Vagina (tissue), 2 donors: ENCODE results near the gene QRFP. TPM values are rescaled to one million over a fixed set of nuclear protein-coding genes. Genes with fewer than 3 reads are reported as not detected.

Source experiments
- DNase-seq, 2 donors: peaks; one replicate each; pipeline ENCODE4 v3.0.0-alpha.2; 2017; ENCODE audit errors: extremely low spot score in 2 of 2
- H3K27ac ChIP-seq: fragments of 200-600 bp; sonication (generic); one replicate; pipeline ENCODE4 v1.5.1; 2019
- H3K27me3 ChIP-seq: fragments of 200-600 bp; sonication (generic); one replicate; pipeline ENCODE4 v1.5.1; 2019
- H3K36me3 ChIP-seq, 2 donors: fragments of 200-600 bp; sonication (generic); one replicate each; pipeline ENCODE4 v1.5.1; 2017 to 2019
- H3K4me1 ChIP-seq: fragments of 200-600 bp; sonication (generic); one replicate; pipeline ENCODE4 v1.5.1; 2019
- H3K4me3 ChIP-seq, 2 donors: fragments of 200-600 bp; sonication (generic); 1 replicate in 1 of 2; 2 replicates in 1 of 2; pipeline ENCODE4 v1.5.1; 2016 to 2019
- H3K9me3 ChIP-seq: fragments of 200-600 bp; sonication (generic); one replicate; pipeline ENCODE4 v1.5.1; 2019
- POLR2A ChIP-seq, 2 donors: fragments of 450-650 bp; IDR thresholded peaks; one replicate each; pipeline ENCODE4 v1.6.1; 2017; ENCODE audit warnings: antibody characterized with exemption in 2 of 2, mild to moderate bottlenecking in 2 of 2, moderate library complexity in 2 of 2
- POLR2AphosphoS5 ChIP-seq, 2 donors: sonication (generic); formaldehyde crosslinking; IDR thresholded peaks; one replicate each; pipeline ENCODE4 v1.9.0; 2017; ENCODE audit warnings: antibody characterized with exemption in 2 of 2, mild to moderate bottlenecking in 2 of 2, low read depth in 1 of 2; ENCODE audit not compliant: insufficient read depth in 1 of 2
- intact Hi-C: fragments of 100-400 bp; cut with DNase I; formaldehyde crosslinking; loops from one replicate; pipeline ENCODE4 v1.15.1; 2023
- total RNA-seq: library from RNA; depleted of rRNA; stranded (reverse); fragments of >200 nt; gene quantifications from one replicate; pipeline ENCODE4 v1.2.3, GENCODE V29; 2016
- TF ChIP-seq, protein P1 (sequence below), 3 experiments: fragments of 450-650 bp in 2 of 3; fragments of 200-600 bp in 1 of 3; sonication (generic) in 1 of 3; IDR thresholded peaks; one replicate each; pipeline ENCODE4 v1.5.1; 2017 to 2019; ENCODE audit warnings: antibody characterized with exemption in 3 of 3, mild to moderate bottlenecking in 2 of 3, moderate library complexity in 2 of 3

Gene QRFP
- total RNA-seq, 1 donor from 2014 or later = not detected

DNA sequence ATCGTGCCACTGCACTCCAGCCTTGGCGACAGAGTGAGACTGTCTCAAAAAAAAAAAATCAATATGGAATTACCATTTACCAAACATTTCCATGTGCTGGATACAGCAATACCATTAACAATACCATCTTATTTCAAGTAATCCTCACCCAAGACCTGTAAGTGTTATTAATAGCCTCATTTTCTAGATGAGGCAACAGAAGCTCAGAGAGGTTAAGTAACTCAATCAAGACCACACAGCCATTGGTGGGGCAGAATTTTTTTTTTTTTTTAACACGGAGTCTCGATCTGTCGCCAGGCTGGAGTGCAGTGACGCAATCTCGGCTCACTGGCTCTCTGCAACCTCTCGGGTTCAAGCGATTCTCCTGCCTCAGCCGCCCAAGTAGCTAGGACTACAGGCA lies 46.1 kb upstream of the QRFP start:
- DNase-seq = no peak
- Histone ChIP-seq H3K9me3 (no peaks in the 10 kb centered on the region), H3K4me3 (no peak overlapping the region), H3K27ac (no peak overlapping the region), H3K27me3 (peaks cover 13% of the 10 kb centered on the region), H3K4me1 (peaks cover 31% of the 10 kb centered on the region), H3K36me3 (no peaks in the 10 kb centered on the region)
- TF ChIP-seq POLR2AphosphoS5 (IDR thresholded peaks at IDR 0.05; ENCODE audit: insufficient read depth in 1 of 2, low read depth in 1 of 2) (no peak), POLR2A (IDR thresholded peaks at IDR 0.05) (no peak)
- TF ChIP-seq, protein P1, sequence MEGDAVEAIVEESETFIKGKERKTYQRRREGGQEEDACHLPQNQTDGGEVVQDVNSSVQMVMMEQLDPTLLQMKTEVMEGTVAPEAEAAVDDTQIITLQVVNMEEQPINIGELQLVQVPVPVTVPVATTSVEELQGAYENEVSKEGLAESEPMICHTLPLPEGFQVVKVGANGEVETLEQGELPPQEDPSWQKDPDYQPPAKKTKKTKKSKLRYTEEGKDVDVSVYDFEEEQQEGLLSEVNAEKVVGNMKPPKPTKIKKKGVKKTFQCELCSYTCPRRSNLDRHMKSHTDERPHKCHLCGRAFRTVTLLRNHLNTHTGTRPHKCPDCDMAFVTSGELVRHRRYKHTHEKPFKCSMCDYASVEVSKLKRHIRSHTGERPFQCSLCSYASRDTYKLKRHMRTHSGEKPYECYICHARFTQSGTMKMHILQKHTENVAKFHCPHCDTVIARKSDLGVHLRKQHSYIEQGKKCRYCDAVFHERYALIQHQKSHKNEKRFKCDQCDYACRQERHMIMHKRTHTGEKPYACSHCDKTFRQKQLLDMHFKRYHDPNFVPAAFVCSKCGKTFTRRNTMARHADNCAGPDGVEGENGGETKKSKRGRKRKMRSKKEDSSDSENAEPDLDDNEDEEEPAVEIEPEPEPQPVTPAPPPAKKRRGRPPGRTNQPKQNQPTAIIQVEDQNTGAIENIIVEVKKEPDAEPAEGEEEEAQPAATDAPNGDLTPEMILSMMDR (IDR thresholded peaks at IDR 0.05) = no peak
- intact Hi-C loops = loop anchor here (10.0 kb wide), 1 partner anchor 78 kb away; no protein-coding TSS in a partner anchor

DNA sequence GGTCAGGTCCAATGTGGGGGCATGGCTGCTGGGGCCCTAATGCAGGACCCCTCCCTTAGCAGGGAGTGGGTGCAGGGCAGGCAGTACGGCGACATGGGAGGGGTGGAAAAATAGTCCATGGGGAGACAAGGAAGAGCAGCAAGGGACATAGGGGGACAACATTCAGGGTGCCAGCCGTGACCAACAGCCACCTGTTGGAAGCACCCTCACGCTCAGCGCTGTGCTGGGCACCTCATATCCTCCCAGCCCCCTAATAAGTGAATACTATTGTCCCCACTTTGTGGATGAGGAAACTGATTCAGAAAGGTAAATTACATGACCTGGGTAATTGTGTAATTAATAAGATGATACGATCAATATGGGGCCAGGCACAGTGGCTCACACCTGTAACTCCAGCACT lies 45.5 kb upstream of the QRFP start:
- H3K36me3 ChIP-seq = no peaks in the 10 kb centered on the region
- DNase-seq = no peak
- H3K27me3 ChIP-seq = peaks cover 16% of the 10 kb centered on the region
- no peak for TF ChIP-seq POLR2AphosphoS5 (IDR thresholded peaks at IDR 0.05; ENCODE audit: insufficient read depth in 1 of 2, low read depth in 1 of 2)
- TF ChIP-seq, protein P1 (IDR thresholded peaks at IDR 0.05) = no peak
- peaks cover 31% of the 10 kb centered on the region for H3K4me1 ChIP-seq
- intact Hi-C loops = loop anchor here (10.0 kb wide), 1 partner anchor 77 kb away; no protein-coding TSS in a partner anchor
- H3K4me3 ChIP-seq = no peak overlapping the region
- no peak overlapping the region for H3K27ac ChIP-seq
- H3K9me3 ChIP-seq = no peaks in the 10 kb centered on the region

DNA sequence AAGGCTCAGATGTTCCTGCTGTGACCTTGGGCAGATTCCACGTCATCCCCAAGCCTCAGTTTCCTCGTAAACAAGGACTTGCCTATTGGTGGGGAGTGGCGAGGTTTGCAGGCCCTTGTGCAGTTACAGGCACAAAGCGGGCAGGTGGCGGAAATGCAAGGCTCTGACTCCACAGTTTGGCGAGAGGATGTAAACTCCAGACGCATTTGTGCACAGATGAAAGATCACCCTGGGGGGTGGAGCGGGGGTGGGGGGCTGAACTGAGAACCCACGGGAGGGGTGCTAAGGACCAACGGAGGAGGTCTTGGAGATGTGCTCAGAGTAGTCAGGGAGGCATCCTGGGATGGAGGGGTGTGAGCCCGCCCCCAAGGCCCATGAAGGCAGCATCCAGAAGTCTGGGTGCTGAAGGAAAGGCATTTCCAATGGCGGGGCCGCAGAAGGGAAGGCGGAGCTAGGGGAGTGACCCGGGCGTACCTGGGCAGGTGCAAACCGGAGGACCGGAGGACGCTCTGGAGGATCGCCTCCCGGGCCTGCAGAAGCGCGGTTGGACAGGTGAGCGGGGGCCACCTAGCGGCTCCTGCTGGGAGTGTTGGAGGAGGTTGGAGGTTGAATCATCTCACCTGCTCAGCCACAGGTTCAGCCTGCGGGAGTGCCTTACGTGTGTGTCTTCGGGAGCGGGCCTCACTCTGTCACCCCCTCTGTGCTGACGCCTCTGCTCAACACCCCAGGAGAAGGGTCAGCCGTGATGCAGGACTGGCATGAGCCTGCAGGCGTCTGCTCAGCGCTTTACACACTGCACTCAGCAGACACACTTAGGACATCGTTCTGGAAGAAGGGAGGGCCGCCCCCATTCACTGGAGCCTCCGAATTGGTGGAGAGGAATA lies 44.3 kb upstream of the QRFP start:
- Histone ChIP-seq H3K27me3 (peaks cover 16% of the 10 kb centered on the region), H3K4me1 (peaks cover 31% of the 10 kb centered on the region)
- intact Hi-C loops = loop anchor here (10.0 kb wide), 1 partner anchor 76 kb away; no protein-coding TSS in a partner anchor

DNA sequence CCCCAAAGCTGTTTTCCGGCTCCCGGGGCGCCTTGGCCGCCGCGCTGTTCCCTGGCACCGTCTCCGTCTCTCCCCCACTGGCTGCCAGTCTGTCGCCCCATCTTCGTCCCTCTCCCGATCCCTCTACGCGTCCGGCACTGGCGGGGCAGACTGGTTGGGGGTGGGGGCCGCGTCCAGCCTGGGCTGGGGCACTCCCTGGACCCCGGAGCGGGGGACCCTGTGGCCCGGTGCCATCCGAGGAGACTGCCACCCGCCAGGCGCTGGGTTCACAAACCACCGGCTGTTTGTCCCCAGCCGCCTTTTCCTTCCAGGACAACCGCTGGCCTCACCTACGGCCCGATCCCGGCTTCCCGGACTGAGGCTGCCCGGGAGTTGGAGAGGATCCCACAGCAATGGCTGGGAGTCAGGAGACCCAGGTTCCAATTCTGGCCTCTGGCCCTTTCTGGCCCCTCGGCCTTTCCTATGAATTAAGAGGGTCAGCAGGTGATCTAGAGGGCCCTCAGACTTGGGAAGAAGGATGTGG lies 43.5 kb upstream of the QRFP start:
- H3K27me3 ChIP-seq = peaks cover 16% of the 10 kb centered on the region
- peak overlapping the region; percentile 45 to 50 for H3K4me3 ChIP-seq
- peaks cover 31% of the 10 kb centered on the region for H3K4me1 ChIP-seq
- TF ChIP-seq POLR2AphosphoS5 (IDR thresholded peaks at IDR 0.05; ENCODE audit: insufficient read depth in 1 of 2, low read depth in 1 of 2) = no peak
- no peak for TF ChIP-seq POLR2A (IDR thresholded peaks at IDR 0.05)
- TF ChIP-seq, protein P1 (IDR thresholded peaks at IDR 0.05) = no peak
- intact Hi-C loops = loop anchor here (10.0 kb wide), 1 partner anchor 75 kb away; no protein-coding TSS in a partner anchor
- no peak for DNase-seq
- H3K36me3 ChIP-seq = no peaks in the 10 kb centered on the region
- H3K27ac ChIP-seq = no peak overlapping the region
- no peaks in the 10 kb centered on the region for H3K9me3 ChIP-seq

More for the DNA sequence above, 44.3 kb upstream of the QRFP start:
- Histone ChIP-seq H3K27ac (no peak overlapping the region), H3K4me3 (no peak overlapping the region), H3K36me3 (no peaks in the 10 kb centered on the region), H3K9me3 (no peaks in the 10 kb centered on the region)
- TF ChIP-seq, protein P1 (IDR thresholded peaks at IDR 0.05) = peak; percentile 55 to 84 (median 75)
- TF ChIP-seq POLR2A (IDR thresholded peaks at IDR 0.05) = no peak
- DNase-seq = no peak
